ENCODE data around the gene KLHL14.
"Not testable (repeated sequence)": the region's sequence is repeated elsewhere in the genome, so short reads cannot be mapped to it uniquely, and the experiment has no call there.

Gene KLHL14, protein sequence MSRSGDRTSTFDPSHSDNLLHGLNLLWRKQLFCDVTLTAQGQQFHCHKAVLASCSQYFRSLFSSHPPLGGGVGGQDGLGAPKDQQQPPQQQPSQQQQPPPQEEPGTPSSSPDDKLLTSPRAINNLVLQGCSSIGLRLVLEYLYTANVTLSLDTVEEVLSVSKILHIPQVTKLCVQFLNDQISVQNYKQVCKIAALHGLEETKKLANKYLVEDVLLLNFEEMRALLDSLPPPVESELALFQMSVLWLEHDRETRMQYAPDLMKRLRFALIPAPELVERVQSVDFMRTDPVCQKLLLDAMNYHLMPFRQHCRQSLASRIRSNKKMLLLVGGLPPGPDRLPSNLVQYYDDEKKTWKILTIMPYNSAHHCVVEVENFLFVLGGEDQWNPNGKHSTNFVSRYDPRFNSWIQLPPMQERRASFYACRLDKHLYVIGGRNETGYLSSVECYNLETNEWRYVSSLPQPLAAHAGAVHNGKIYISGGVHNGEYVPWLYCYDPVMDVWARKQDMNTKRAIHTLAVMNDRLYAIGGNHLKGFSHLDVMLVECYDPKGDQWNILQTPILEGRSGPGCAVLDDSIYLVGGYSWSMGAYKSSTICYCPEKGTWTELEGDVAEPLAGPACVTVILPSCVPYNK

DNA sequence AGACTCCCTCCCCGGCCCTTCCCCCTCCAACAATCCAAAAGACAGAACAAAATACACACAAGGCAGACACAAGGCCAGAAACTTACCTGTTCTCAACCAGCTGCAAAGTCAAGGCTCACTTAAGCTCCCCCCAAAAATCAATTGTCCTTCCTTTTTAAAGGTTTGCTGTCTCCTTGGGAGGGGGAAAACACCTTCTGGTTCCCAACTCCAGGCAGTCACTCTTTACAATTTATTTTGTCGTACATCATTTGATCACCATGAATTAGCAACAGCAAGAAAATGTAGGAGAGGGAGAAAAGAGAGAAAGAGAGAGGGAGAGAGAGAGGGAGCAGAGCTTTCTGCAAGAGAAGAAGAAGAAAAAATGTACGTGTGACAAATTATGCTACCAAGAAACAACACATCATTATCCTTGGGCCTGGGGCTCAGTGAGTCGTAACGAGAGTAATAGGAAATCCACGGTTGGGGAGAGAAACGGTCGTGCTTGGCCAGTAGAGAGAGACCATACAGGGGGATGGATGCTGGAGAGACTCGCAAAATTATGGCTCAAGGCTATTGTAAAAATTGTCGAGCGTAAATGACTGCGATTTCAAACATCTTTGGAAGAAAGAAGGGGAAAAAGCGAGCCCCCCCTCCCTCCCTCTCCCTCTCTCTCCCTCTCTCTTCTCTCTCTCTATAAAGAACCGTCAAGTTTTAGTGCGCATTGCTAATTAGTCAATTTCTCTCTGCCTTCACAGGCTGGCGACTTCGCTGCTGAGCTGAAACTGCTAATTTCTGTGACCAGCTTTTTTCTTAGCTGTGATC is at the start of gene KLHL14:
Gene KLHL14, minus strand, starts transcription at position 443 of the 801 bp plus-strand sequence. CDS start 2,432 bp downstream, outside the sequence.
- no peak for DNase-seq (ENCODE audit: low read depth in 1 of 2, low spot score in 1 of 2)
- no peak for TF ChIP-seq JUND (IDR thresholded peaks at IDR 0.05; ENCODE audit: low read depth)
- in situ Hi-C loops (cut with HindIII; ENCODE audit: low pct_unique_long_range_greater_than_20kb, low sequenced_read_pairs): no loop called here

DNA sequence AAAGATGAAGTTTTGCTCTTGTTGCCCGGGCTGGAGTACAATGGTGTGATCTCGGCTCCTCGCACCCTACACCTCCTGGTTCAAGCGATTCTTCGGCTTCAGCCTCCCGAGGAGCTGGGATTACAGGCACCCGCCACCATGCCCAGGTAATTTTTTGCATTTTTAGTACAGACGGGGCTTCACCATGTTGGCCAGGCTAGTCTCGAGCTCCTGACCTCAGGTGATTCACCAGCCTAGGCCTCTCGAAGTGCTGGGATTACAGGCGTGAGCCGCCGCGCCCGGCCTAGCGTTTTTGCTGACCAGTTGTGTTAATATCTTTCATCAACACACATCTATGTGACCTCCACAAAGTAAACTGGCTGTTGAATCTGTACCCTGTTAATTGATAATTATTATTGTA is 49.4 kb upstream of the KLHL14 start:
- no peak for TF ChIP-seq JUND (IDR thresholded peaks at IDR 0.05; ENCODE audit: low read depth)
- in situ Hi-C loops (cut with HindIII; ENCODE audit: low pct_unique_long_range_greater_than_20kb, low sequenced_read_pairs): no loop called here

DNA sequence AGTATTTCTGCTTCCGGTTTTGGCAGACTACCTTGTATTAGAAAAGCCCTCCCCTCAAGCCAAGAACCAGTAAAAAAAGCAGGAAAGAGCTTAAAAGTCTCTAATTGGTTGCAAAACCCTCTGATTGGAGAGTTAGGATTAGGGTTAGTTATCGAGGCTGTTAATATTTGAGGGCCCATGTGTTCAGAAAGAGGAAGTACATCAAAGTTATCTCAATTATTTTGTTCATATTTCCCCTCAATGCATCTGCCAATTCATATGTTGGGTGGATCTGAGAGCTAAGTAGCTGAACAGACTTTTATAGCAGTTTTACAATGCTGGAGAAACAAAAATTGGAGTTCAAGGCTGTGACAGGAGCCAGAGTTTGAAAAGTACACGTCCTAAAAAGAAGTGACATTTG is 43.1 kb upstream of the KLHL14 start:
- DNase-seq (ENCODE audit: low read depth in 1 of 2, low spot score in 1 of 2): no peak
- in situ Hi-C loops (cut with HindIII; ENCODE audit: low pct_unique_long_range_greater_than_20kb, low sequenced_read_pairs): no loop called here
- TF ChIP-seq JUND (IDR thresholded peaks at IDR 0.05; ENCODE audit: low read depth): no peak

More for the DNA sequence above, 49.4 kb upstream of the KLHL14 start:
- DNase-seq (ENCODE audit: low read depth in 1 of 2, low spot score in 1 of 2): no peak

DNA sequence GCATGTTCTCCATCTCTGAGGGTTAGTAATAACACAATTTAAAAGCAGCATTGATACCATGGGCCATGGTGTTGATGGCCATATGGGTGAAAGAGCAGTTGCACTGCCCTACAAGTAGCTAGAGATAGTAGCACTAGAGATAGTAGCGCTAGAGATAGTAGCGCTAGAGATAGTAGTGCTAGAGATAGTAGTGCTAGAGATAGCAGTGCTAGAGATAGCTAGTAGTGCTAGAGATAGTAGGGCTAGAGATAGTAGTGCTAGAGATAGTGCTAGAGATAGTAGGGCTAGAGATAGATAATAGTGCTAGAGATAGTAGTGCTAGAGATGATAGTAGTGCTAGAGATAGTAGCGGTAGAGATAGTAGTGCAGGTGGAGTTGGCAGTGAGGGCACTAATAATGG is 39.5 kb upstream of the KLHL14 start:
- in situ Hi-C loops (cut with HindIII; ENCODE audit: low pct_unique_long_range_greater_than_20kb, low sequenced_read_pairs): no loop called here
- no peak for DNase-seq (ENCODE audit: low read depth in 1 of 2, low spot score in 1 of 2)
- TF ChIP-seq JUND (IDR thresholded peaks at IDR 0.05; ENCODE audit: low read depth): no peak

DNA sequence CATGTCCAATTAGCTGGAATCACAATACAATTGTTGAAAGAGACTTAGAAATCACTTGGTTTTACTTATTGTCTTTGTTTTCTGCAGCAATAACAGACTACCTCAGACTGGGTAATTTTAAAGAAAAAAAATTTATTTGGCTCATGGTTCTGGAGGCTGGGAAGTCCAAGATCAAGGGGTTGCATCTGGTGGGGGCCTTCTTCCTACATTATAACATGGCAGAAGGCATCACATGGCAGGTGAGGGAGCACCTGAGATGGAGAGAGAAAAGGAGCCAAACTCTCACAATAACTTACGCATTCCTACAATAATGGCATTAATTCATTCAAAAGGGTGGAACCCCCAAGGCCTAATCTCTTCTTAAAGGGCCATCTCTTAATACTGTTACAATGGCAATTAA is 37.5 kb upstream of the KLHL14 start:
- in situ Hi-C loops (cut with HindIII; ENCODE audit: low pct_unique_long_range_greater_than_20kb, low sequenced_read_pairs): no loop called here
- no peak for DNase-seq (ENCODE audit: low read depth in 1 of 2, low spot score in 1 of 2)
- TF ChIP-seq JUND (IDR thresholded peaks at IDR 0.05; ENCODE audit: low read depth): no peak

DNA sequence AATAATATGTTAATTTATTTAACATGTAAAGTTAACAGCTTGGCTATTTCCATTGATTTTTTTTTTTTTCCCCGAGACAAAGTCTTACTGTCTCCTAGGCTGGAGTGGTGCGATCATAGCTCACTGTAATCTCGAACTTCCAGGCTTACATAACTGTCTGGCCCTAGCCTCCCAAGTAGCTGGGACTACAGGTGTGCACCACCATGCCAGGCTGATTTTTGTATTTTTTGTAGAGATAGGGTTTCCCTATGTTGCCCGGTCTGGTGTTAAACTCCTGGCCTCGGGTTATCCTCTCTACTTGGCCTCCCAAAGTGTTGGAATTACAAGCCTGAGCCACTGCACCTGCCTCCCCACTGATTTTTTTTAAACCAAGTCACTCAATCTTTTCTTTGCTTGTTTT is 32.5 kb upstream of the KLHL14 start:
- no peak for DNase-seq (ENCODE audit: low read depth in 1 of 2, low spot score in 1 of 2)
- in situ Hi-C loops (cut with HindIII; ENCODE audit: low pct_unique_long_range_greater_than_20kb, low sequenced_read_pairs): no loop called here
- TF ChIP-seq JUND (IDR thresholded peaks at IDR 0.05; ENCODE audit: low read depth): no peak

DNA sequence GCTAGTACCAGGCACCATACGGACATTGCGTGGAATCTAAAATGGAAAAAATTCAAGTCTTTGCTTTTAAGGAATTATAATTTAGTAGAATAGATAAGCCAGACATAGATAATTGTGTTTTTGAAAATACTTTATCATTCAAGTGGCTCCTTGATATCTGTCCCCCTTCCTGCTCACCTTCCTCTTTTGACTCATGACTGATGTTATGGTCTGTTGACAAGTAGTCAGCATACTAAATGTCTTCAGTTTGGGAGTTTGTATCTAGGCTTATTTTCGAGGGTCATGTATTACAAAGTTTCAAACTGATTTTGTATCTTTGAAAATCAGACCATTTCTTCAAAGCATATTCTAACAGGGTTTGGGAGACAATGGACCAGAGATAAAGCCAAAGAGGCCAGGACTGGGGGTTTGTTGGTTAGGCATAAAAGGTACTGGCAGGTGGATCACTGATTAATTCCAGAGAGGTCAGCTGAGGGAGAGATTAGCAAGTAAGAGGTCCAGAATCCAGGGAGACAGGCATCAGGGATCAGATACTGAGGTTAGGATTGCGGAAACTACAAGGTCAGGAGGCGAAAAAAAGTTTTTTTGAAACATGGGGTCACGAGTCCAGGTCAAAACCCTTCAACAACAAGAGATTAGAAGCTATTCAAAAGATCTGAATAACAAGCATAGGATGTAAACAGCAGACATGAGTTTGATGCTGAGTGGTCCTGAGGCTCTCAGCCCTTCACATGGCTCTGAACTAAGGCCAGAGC is 31.5 kb upstream of the KLHL14 start:
- in situ Hi-C loops (cut with HindIII; ENCODE audit: low pct_unique_long_range_greater_than_20kb, low sequenced_read_pairs): no loop called here
- DNase-seq (ENCODE audit: low read depth in 1 of 2, low spot score in 1 of 2): no peak
- no peak for TF ChIP-seq JUND (IDR thresholded peaks at IDR 0.05; ENCODE audit: low read depth)

DNA sequence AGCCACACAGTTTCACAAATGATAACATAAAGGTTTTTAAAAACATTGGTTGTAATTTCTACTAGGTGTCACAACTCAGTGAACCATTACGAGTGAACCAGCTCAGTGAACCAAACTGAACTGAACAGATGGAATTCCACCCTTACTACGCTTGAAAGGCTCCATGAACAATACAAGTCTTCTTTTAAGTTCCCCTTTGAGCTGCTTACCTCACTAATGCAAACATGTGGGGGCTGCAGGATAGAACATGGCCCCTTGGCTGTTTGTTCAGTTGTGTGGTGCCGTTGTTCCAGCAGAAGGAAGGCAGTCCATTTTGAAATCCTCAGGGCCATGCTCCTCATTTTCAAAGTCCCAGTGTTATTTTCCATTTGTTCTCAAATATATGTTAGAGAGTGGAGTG is 30.7 kb upstream of the KLHL14 start:
- no peak for DNase-seq (ENCODE audit: low read depth in 1 of 2, low spot score in 1 of 2)
- no peak for TF ChIP-seq JUND (IDR thresholded peaks at IDR 0.05; ENCODE audit: low read depth)
- in situ Hi-C loops (cut with HindIII; ENCODE audit: low pct_unique_long_range_greater_than_20kb, low sequenced_read_pairs): no loop called here

DNA sequence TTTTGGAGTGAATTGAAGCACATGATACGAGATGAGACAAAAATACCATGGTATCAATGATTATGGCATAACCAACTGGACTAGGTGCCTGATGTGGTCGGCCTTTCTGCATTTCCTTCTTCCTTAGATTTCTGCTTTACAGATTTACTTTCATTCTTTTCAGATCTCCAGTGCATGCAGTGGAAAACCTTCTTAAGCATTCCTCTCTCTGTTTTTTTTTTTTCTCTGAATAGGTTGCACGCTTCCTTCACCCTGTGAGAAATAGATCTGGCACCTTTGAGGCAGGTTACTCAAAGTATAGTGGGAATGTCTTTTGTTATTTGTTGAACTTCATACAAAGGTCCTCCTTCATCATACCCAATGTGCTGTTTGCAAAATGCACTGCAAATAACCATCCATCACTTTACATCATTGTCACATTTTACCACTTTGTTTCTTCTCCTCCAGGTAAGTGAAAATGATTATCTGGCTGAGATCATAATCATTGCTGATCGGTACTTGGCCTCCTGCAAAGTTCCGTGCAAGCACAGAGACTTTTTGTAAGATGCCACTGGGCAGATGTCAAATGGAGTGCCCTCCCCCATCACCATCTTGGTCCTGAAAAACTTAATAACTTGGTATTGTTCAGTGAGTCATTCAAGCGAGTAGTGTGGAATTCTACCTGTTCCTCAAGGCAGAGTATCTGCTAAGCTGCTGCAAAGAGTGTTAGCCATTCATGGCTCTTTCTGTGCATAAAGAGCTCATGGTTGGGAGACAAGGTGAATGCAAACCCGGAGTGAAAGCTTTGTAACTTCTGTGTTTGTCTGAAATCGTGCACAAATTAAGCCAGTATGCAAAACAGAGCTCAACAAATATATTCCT is 30.0 kb upstream of the KLHL14 start:
- no peak for TF ChIP-seq JUND (IDR thresholded peaks at IDR 0.05; ENCODE audit: low read depth)
- in situ Hi-C loops (cut with HindIII; ENCODE audit: low pct_unique_long_range_greater_than_20kb, low sequenced_read_pairs): no loop called here
- no peak for DNase-seq (ENCODE audit: low read depth in 1 of 2, low spot score in 1 of 2)

DNA sequence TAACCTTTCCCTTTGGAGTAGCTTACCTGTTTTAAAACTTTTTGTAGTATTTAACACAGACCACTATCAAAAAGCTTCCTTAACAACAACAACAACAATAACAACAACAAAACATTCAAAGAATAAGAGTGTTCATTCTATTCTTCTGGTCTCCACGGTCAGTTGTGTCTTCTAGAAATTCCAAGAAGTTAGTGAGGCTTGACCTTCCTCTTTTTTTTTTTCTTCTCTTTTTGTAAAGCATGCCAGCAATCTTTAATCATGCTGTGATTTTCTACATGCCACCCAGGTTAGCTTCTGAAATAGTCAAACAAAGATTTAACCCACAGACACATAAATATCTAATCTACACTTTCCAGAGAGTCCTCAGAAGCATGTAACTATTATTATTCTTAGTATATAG is 28.4 kb upstream of the KLHL14 start:
- DNase-seq (ENCODE audit: low read depth in 1 of 2, low spot score in 1 of 2): no peak
- in situ Hi-C loops (cut with HindIII; ENCODE audit: low pct_unique_long_range_greater_than_20kb, low sequenced_read_pairs): no loop called here
- no peak for TF ChIP-seq JUND (IDR thresholded peaks at IDR 0.05; ENCODE audit: low read depth)

DNA sequence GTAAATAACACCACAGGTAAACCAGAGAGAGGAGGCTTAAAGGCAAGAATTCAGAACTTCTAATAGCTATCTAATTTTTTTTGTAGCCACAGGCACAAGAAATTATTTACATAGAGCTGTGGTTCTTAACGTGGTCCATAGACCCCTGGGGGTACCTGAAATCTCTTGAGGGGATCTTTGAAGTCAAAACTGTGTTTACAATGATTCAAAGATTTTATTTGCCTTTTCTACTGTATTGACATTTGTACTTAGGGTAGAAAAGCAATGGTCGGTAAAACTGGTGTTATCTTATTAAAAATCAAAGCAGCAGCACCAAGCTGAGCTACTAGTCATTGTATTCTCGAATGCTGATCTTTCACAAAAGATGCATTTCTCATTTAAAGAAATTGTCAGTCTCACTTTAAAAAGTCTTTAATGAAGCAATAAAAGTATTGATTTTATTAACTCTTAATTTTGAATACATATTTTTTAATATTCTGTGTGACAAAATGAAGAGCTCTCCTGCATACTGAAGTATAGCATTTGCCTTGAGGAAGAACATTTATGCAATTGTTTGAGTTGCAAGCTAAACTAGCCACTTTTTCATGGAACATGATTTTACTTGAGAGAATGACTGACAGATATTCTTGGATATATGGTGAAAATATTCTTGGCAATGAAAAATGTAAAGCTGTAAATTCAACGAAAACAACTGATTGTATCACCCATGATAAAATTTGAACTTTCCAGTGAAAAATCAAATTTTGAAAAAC is 25.6 kb upstream of the KLHL14 start:
- no peak for TF ChIP-seq JUND (IDR thresholded peaks at IDR 0.05; ENCODE audit: low read depth)
- no peak for DNase-seq (ENCODE audit: low read depth in 1 of 2, low spot score in 1 of 2)
- in situ Hi-C loops (cut with HindIII; ENCODE audit: low pct_unique_long_range_greater_than_20kb, low sequenced_read_pairs): no loop called here

DNA sequence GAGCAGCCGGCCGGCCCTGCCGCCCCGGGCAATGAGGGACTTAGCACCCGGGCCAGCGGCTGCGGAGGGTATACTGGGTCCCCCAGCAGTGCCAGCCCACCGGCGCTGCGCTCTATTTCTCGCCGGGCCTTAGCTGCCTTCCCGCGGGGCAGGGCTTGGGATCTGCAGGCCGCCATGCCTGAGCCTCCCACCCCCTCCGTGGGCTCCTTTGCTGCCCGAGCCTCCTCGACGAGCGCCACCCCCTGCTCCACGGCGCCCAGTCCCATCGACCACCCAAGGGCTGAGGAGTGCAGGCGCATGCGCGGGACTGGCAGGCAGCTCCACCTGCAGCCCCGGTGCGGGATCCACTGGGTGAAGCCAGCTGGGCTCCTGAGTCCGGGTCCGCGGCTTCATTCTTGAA is 21.8 kb upstream of the KLHL14 start:
- in situ Hi-C loops (cut with HindIII; ENCODE audit: low pct_unique_long_range_greater_than_20kb, low sequenced_read_pairs); DNase-seq (ENCODE audit: low read depth in 1 of 2, low spot score in 1 of 2): not testable (repeated sequence)
